ENCODE measurements around the gene PRR35.
A peak's percentile ranks its signal among the peaks of the same experiment; 100 is the strongest.

Gene PRR35

DNA sequence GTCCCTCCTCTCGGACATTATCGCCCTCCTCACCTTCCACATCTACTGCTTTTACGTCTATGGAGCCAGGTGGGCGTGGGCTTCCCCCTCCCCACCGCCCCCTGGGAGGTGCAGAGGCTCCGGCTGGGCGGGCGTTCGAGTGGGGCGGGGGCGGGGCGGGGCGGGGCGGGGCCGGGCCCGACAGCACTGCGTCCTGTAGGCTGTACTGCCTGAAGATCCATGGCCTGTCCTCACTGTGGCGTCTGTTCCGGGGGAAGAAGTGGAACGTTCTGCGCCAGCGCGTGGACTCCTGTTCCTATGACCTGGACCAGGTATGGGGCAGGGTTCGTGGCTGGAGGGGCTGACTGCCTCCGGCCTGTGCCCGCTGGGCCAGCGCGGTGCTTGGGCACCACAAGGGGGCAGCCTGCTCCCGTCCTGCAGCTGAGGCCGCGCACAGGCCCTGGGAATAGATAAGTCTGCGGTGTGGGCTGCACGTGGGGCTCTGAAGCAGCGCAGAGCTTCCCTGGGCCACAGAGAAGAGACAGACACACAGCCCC lies 18.7 kb downstream of the PRR35 start:
- TF ChIP-seq TAF1 (IDR thresholded peaks at IDR 0.05; ENCODE audit: borderline replicate concordance, insufficient read depth, low read length): no peak
- TF ChIP-seq POLR2AphosphoS5 (IDR thresholded peaks at IDR 0.05; ENCODE audit: low read depth, low read length): no peak
- TF ChIP-seq FOXP2 (optimal IDR thresholded peaks at IDR 0.05; ENCODE audit: borderline replicate concordance, extremely low read depth, extremely low read length, insufficient read depth): peak; percentile 72
- TF ChIP-seq SIN3A (IDR thresholded peaks at IDR 0.05; ENCODE audit: borderline replicate concordance, insufficient read depth, low read length): no peak

DNA sequence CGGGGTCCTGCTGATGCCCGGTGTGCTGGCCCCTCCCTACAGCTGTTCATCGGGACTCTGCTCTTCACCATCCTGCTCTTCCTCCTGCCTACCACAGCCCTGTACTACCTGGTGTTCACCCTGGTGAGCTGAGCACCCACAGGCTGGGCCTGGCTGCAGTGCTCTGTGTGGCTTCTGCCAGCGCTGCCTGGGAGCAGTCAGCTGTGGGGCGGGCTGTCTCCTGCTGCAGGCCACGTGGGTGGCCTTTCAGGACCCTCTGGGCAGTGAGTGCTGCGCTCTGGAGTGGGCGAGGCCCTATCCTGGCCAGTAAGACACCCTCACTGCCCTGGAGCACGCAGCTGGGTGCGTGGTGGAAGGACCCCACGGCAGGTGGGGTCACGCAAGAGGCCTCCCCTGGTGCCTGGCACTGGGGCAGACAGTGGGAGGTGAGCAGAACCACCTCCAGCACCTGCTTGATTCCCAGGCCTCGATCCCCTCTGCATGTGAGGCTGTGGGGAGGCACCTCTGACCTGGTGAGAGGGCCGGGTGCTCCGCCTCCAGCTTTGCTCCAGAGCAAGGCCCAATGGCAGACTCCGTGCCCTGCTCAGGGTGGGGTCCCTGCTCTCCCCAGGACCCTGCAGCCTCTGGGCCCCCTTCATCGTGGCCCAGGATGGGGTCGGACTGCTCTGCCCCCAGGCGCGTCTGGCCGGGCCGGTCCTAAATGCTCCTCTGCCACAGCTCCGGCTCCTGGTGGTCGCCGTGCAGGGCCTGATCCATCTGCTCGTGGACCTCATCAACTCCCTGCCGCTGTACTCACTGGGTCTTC lies 20.1 kb downstream of the PRR35 start:
- TF ChIP-seq TAF1 (IDR thresholded peaks at IDR 0.05; ENCODE audit: borderline replicate concordance, insufficient read depth, low read length) (no peak), FOXP2 (optimal IDR thresholded peaks at IDR 0.05; ENCODE audit: borderline replicate concordance, extremely low read depth, extremely low read length, insufficient read depth) (no peak), SIN3A (IDR thresholded peaks at IDR 0.05; ENCODE audit: borderline replicate concordance, insufficient read depth, low read length) (no peak), POLR2AphosphoS5 (IDR thresholded peaks at IDR 0.05; ENCODE audit: low read depth, low read length) (no peak)
- TF ChIP-seq, protein P1, sequence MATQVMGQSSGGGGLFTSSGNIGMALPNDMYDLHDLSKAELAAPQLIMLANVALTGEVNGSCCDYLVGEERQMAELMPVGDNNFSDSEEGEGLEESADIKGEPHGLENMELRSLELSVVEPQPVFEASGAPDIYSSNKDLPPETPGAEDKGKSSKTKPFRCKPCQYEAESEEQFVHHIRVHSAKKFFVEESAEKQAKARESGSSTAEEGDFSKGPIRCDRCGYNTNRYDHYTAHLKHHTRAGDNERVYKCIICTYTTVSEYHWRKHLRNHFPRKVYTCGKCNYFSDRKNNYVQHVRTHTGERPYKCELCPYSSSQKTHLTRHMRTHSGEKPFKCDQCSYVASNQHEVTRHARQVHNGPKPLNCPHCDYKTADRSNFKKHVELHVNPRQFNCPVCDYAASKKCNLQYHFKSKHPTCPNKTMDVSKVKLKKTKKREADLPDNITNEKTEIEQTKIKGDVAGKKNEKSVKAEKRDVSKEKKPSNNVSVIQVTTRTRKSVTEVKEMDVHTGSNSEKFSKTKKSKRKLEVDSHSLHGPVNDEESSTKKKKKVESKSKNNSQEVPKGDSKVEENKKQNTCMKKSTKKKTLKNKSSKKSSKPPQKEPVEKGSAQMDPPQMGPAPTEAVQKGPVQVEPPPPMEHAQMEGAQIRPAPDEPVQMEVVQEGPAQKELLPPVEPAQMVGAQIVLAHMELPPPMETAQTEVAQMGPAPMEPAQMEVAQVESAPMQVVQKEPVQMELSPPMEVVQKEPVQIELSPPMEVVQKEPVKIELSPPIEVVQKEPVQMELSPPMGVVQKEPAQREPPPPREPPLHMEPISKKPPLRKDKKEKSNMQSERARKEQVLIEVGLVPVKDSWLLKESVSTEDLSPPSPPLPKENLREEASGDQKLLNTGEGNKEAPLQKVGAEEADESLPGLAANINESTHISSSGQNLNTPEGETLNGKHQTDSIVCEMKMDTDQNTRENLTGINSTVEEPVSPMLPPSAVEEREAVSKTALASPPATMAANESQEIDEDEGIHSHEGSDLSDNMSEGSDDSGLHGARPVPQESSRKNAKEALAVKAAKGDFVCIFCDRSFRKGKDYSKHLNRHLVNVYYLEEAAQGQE (IDR thresholded peaks at IDR 0.05; ENCODE audit: insufficient read depth in 1 of 2, low read depth in 2 of 2, low read length in 2 of 2): no peak

DNA sequence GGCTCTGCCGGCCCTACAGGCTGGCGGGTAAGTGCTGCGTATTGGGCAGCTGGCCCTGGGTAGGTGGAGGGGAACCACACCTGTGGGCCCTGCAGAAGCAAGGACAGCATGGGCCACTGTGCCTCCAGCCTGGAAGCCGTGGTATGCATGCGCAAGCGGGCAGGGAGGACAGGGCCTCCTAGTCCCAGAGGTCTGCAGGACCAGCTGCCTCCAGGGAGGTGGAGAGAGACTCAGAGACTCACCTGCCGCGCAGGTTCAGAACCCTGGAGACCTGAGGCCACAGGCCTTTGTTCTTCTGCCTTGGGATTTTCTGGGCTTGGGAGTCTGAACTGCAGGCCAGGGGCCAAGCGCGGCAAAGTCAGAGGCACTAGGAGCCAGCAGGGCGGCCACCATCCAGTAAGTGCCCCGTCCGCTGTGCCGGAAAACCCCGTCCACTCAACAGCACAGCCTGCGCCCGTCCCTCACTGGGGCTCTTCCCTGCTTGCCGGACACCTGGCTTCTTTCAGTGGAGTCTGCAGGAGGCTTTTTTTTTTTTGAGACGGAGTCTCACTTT lies 20.8 kb downstream of the PRR35 start:
- TF ChIP-seq FOXP2 (optimal IDR thresholded peaks at IDR 0.05; ENCODE audit: borderline replicate concordance, extremely low read depth, extremely low read length, insufficient read depth) (no peak), TAF1 (IDR thresholded peaks at IDR 0.05; ENCODE audit: borderline replicate concordance, insufficient read depth, low read length) (no peak), SIN3A (IDR thresholded peaks at IDR 0.05; ENCODE audit: borderline replicate concordance, insufficient read depth, low read length) (no peak), POLR2AphosphoS5 (IDR thresholded peaks at IDR 0.05; ENCODE audit: low read depth, low read length) (no peak)
- TF ChIP-seq, protein P1 (IDR thresholded peaks at IDR 0.05; ENCODE audit: insufficient read depth in 1 of 2, low read depth in 2 of 2, low read length in 2 of 2): no peak

DNA sequence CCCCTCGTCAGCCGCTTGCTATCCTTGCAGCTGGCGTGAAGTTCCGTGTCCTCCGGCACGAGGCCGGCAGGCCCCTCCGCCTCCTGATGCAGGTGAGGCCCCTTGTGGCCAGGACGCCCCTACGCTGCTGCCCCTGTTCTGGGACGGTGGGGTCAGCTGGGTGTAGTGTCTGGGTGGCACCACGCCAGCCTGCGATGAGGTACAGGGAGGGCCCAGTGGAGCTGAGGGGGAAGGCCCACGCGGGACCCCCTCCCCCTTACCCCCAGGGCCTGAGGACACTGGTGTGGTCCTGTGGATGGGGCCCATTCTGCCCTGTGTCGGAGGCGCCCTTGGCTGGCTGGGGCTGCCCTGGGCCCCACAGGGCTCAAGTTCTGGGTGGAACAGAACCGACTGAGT lies 22.0 kb downstream of the PRR35 start:
- TF ChIP-seq SIN3A (IDR thresholded peaks at IDR 0.05; ENCODE audit: borderline replicate concordance, insufficient read depth, low read length): no peak
- no peak for TF ChIP-seq POLR2AphosphoS5 (IDR thresholded peaks at IDR 0.05; ENCODE audit: low read depth, low read length)
- TF ChIP-seq TAF1 (IDR thresholded peaks at IDR 0.05; ENCODE audit: borderline replicate concordance, insufficient read depth, low read length): no peak
- TF ChIP-seq, protein P1 (IDR thresholded peaks at IDR 0.05; ENCODE audit: insufficient read depth in 1 of 2, low read depth in 2 of 2, low read length in 2 of 2): no peak
- TF ChIP-seq FOXP2 (optimal IDR thresholded peaks at IDR 0.05; ENCODE audit: borderline replicate concordance, extremely low read depth, extremely low read length, insufficient read depth): no peak

DNA sequence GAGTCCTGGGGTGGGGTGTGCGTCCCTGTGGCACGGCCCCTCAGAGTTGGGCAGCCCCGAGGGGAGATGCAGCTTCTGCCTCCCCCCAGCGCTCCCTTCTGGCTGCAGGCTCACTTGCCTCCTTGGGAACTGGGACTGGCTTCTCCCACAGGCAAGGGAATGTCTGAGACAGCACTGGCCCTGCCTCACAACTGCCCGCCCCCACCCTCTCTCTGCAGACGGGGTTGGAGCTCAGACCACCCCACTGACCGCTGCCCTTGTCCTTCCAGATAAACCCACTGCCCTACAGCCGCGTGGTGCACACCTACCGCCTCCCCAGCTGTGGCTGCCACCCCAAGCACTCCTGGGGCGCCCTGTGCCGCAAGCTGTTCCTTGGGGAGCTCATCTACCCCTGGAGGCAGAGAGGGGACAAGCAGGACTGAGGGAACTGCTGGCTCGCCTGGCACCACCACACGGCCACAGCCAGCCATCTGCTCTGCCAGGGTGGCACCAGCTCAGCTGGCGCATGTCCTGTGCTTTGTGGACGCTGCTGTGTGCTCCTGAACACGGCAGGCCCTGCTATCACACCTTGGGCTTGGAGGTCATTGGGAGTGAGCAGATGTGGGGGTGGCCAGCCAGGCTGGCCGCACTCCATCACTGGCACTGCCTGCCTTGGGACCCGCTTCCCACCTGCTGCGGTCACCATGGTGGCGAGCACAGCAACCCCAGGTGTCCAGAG lies 22.6 kb downstream of the PRR35 start:
- TF ChIP-seq SIN3A (IDR thresholded peaks at IDR 0.05; ENCODE audit: borderline replicate concordance, insufficient read depth, low read length): no peak
- no peak for TF ChIP-seq TAF1 (IDR thresholded peaks at IDR 0.05; ENCODE audit: borderline replicate concordance, insufficient read depth, low read length)
- TF ChIP-seq, protein P1 (IDR thresholded peaks at IDR 0.05; ENCODE audit: insufficient read depth in 1 of 2, low read depth in 2 of 2, low read length in 2 of 2): no peak
- TF ChIP-seq POLR2AphosphoS5 (IDR thresholded peaks at IDR 0.05; ENCODE audit: low read depth, low read length): no peak
- no peak for TF ChIP-seq FOXP2 (optimal IDR thresholded peaks at IDR 0.05; ENCODE audit: borderline replicate concordance, extremely low read depth, extremely low read length, insufficient read depth)
